Hepatocyte (in vitro differentiated cells): Measurements from ENCODE around the gene CTXN3. TPM values are rescaled to one million over a fixed set of nuclear protein-coding genes. Genes with fewer than 3 reads are reported as not detected.

Experiments used
- DNase-seq: peaks from one replicate; pipeline ENCODE4 v3.0.0-alpha.2; 2016; ENCODE audit warnings: low spot score
- H2AFZ ChIP-seq: fragments of 200-600 bp; sonication (generic); 2 replicates; pipeline ENCODE4 v1.6.0; 2016; ENCODE audit warnings: antibody characterized with exemption, mild to moderate bottlenecking
- H3K27ac ChIP-seq: fragments of 200-600 bp; sonication (generic); 2 replicates; pipeline ENCODE4 v1.5.1; 2016; ENCODE audit warnings: mild to moderate bottlenecking
- H3K27me3 ChIP-seq: fragments of 200-600 bp; sonication (generic); 2 replicates; pipeline ENCODE4 v1.6.1; 2016
- H3K36me3 ChIP-seq: fragments of 200-600 bp; sonication (generic); replicated peaks from 2 replicates; pipeline ENCODE4 v1.5.1; 2016; ENCODE audit warnings: low read depth; ENCODE audit not compliant: insufficient read depth
- H3K4me1 ChIP-seq: fragments of 200-600 bp; sonication (generic); 2 replicates; pipeline ENCODE4 v1.5.1; 2016; ENCODE audit warnings: mild to moderate bottlenecking, moderate library complexity; ENCODE audit not compliant: insufficient read depth
- H3K4me2 ChIP-seq: fragments of 200-600 bp; sonication (generic); 2 replicates; pipeline ENCODE4 v1.6.0; 2016
- H3K4me3 ChIP-seq: fragments of 200-600 bp; sonication (generic); 2 replicates; pipeline ENCODE4 v1.5.1; 2016; ENCODE audit warnings: mild to moderate bottlenecking
- H3K79me2 ChIP-seq: fragments of 200-600 bp; sonication (generic); 2 replicates; pipeline ENCODE4 v1.6.0; 2017; ENCODE audit warnings: mild to moderate bottlenecking
- H3K9me2 ChIP-seq: fragments of 200-600 bp; sonication (generic); replicated peaks from 2 replicates; pipeline ENCODE4 v1.6.0; 2017; ENCODE audit warnings: mild to moderate bottlenecking; ENCODE audit not compliant: insufficient read depth
- H3K9me3 ChIP-seq: fragments of 200-600 bp; sonication (generic); 2 replicates; pipeline ENCODE4 v1.5.1; 2016; ENCODE audit warnings: low read depth, mild to moderate bottlenecking
- H4K20me1 ChIP-seq: fragments of 200-600 bp; sonication (generic); 2 replicates; pipeline ENCODE4 v1.6.0; 2016; ENCODE audit warnings: mild to moderate bottlenecking; ENCODE audit not compliant: insufficient read depth, poor library complexity, severe bottlenecking
- EZH2 ChIP-seq: fragments of 200-600 bp; sonication (generic); IDR thresholded peaks from 2 replicates; pipeline ENCODE4 v1.6.1; 2016; ENCODE audit warnings: antibody characterized with exemption, mild to moderate bottlenecking, borderline replicate concordance
- EZH2phosphoT487 ChIP-seq: fragments of 200-600 bp; sonication (generic); IDR thresholded peaks from one replicate; pipeline ENCODE4 v1.6.1; 2018; ENCODE audit warnings: antibody characterized with exemption, mild to moderate bottlenecking, low read depth, moderate library complexity; ENCODE audit not compliant: unreplicated experiment, severe bottlenecking
- WGBS: methylation state at CpG from one replicate; pipeline ENCODE4 v1.1.6; 2016; ENCODE audit warnings: low lambda C conversion rate; ENCODE audit errors: missing lambda C conversion rate; 5-methylcytosine and 5-hydroxymethylcytosine counted together
- polyA plus RNA-seq: library from polyadenylated mRNA; unstranded; fragments of >200 nt; fragmentation: Nextera tagmentation; extraction: Ambion mirVana; gene quantifications from 2 replicates; pipeline ENCODE4 v1.2.1, GENCODE V29; 2016
- total RNA-seq: library from RNA; depleted of rRNA; stranded (reverse); fragments of >200 nt; gene quantifications from 2 replicates; pipeline ENCODE4 v1.2.3, GENCODE V29; 2014
- TF ChIP-seq, protein P1 (sequence below): fragments of 200-600 bp; sonication (generic); IDR thresholded peaks from 2 replicates; pipeline ENCODE4 v1.5.1; 2016; ENCODE audit warnings: antibody characterized with exemption, mild to moderate bottlenecking; ENCODE audit not compliant: poor library complexity

The CTXN3 gene
- total and polyA plus RNA-seq, 2 experiments from 2014 or later: not detected

- H3K4me3 ChIP-seq: no peak overlapping the region
- no peak overlapping the region for H3K4me2 ChIP-seq
- no peaks in the 10 kb centered on the region for H3K9me3 ChIP-seq
- no peaks in the 10 kb centered on the region for H3K27me3 ChIP-seq
- no peak overlapping the region for H3K27ac ChIP-seq
- H3K4me1 ChIP-seq: no peaks in the 10 kb centered on the region
- H3K9me2 ChIP-seq: no peaks in the 10 kb centered on the region
- H2AFZ ChIP-seq: no peak overlapping the region
- no peak for DNase-seq
- H3K36me3 ChIP-seq: no peaks in the 10 kb centered on the region
- H3K79me2 ChIP-seq: no peaks in the 10 kb centered on the region
- TF ChIP-seq, protein P1, sequence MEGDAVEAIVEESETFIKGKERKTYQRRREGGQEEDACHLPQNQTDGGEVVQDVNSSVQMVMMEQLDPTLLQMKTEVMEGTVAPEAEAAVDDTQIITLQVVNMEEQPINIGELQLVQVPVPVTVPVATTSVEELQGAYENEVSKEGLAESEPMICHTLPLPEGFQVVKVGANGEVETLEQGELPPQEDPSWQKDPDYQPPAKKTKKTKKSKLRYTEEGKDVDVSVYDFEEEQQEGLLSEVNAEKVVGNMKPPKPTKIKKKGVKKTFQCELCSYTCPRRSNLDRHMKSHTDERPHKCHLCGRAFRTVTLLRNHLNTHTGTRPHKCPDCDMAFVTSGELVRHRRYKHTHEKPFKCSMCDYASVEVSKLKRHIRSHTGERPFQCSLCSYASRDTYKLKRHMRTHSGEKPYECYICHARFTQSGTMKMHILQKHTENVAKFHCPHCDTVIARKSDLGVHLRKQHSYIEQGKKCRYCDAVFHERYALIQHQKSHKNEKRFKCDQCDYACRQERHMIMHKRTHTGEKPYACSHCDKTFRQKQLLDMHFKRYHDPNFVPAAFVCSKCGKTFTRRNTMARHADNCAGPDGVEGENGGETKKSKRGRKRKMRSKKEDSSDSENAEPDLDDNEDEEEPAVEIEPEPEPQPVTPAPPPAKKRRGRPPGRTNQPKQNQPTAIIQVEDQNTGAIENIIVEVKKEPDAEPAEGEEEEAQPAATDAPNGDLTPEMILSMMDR: no peak
- TF ChIP-seq EZH2 (no peak), EZH2phosphoT487 (no peak)
- H4K20me1 ChIP-seq: no peaks in the 10 kb centered on the region
Measured at GRCh38 chr5:127665641-127666040, 16.8 kb downstream of the CTXN3 start.

GRCh38 chr5:127666043-127666716 is 17.3 kb downstream of the CTXN3 start:
- Histone ChIP-seq H3K27me3 (no peaks in the 10 kb centered on the region), H3K4me2 (no peak overlapping the region), H3K36me3 (no peaks in the 10 kb centered on the region), H3K9me2 (no peaks in the 10 kb centered on the region), H3K27ac (no peak overlapping the region), H3K4me1 (no peaks in the 10 kb centered on the region), H3K4me3 (no peak overlapping the region), H4K20me1 (no peaks in the 10 kb centered on the region), H3K79me2 (no peaks in the 10 kb centered on the region), H3K9me3 (no peaks in the 10 kb centered on the region), H2AFZ (no peak overlapping the region)
- no peak for TF ChIP-seq EZH2phosphoT487
- TF ChIP-seq EZH2: no peak
- TF ChIP-seq, protein P1: no peak
- no peak for DNase-seq
- 96% methylated on average over 3 of the region's 3 CpGs for WGBS

DNA sequence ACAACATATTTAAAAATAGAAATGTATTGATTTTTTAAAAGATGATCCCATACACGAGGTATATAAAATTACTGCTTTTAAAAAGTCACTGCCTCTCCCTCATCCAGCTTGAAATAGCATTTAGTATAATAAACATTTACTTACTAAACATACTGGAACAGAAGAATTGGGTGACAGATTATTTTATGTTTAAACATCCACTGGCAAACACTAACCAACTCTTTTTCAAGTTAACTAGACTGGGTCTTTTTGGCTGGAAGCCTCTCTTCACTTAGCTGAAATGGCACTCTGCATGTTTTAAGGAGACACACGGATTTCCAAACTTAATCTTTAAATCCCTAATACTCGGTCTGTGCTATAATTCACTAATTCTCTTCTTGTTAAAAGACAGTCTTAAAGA is 19.0 kb downstream of the CTXN3 start:
- Histone ChIP-seq H3K9me3 (no peaks in the 10 kb centered on the region), H3K9me2 (no peaks in the 10 kb centered on the region), H2AFZ (no peak overlapping the region), H3K4me2 (no peak overlapping the region), H3K4me1 (no peaks in the 10 kb centered on the region), H3K4me3 (no peak overlapping the region), H3K36me3 (no peaks in the 10 kb centered on the region), H3K27me3 (no peaks in the 10 kb centered on the region), H4K20me1 (no peaks in the 10 kb centered on the region), H3K79me2 (no peaks in the 10 kb centered on the region), H3K27ac (no peak overlapping the region)
- TF ChIP-seq EZH2 (no peak), EZH2phosphoT487 (no peak)
- TF ChIP-seq, protein P1: no peak
- WGBS: 34% methylated on average over 3 of the region's 3 CpGs
- no peak for DNase-seq
